GM18498 (cell line): ENCODE measurements around the gene RSRC2.
"Not testable (repeated sequence)": the region's sequence is repeated elsewhere in the genome, so short reads cannot be mapped to it uniquely, and the experiment has no call there.

Experiments used
- ATAC-seq: cut with Tn5 transposase; IDR thresholded peaks from one replicate; pipeline ENCODE4 v1.9.1; 2021; ENCODE audit warnings: mild to moderate bottlenecking, moderate library complexity; ENCODE audit not compliant: unreplicated experiment

The RSRC2 gene

DNA sequence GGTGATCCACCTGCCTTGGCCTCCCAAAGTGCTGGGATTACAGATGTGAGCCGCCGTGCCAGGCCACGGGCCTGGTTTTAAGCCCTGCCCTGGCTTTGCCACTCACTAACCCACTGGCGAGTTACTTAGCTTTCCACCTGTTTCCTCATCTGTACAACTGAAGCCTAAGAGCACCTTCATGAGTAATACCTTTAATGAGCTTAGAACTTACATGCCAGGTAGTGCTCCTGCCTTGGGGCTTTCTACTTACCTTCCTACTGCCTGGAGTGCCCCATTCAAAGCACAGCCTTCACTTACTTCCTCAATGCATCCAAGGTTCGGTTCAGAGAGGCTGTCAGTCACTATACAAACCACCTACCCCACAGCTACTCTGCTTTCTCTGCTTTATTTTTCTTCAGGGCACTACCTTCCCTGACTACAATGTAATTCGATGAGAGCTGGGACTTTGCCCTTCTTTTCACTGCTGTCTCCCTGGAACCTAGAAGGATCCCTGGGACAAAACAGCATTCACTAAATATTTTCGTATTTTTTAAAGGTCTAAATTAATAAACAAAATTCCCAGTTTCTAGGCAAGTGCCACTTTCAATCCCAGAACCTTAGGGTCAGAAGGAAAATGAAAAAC lies 39.8 kb downstream of the RSRC2 start:
- no peak for ATAC-seq

DNA sequence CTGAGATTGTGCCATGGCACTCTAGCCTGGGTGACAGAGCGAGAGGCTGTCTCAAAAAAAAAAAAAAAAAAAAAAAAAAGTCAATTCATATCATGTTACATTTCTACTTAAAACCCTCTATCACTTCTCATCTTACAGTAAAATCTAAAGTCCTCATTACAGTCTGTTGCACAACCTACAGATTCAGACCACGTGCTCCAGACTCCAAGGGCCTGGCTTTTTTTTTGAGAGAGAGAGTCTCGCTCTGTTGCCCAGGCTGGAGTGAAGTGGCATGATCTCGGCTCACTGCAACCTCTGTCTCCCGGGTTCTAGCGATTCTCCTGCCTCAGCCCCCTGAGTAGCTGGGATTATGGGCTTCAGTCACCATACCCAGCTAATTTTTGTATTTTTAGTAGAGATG lies 40.4 kb downstream of the RSRC2 start:
- ATAC-seq = not testable (repeated sequence)

DNA sequence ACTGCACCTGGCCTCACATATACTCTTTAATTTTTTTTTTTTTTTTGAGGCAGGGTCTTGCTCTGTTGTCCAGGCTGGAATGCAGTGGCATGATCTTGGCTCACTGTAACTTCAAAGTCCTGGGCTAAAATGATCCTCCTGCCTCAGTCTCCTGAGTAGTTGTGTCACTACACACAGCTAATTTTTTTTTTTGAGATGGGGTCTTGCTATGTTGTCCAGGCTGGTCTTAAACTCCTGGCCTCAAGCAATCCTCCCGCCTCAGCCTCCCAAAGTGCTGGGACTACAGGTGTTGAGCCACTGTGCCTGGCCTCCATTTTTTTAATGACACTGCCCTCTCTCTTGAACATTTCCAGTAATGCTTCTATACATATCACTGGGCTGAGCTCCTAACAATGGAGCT lies 42.4 kb downstream of the RSRC2 start:
- ATAC-seq = not testable (repeated sequence)

- no peak for ATAC-seq
These were observed 42.8 kb downstream of the RSRC2 start for GRCh38 chr12:122483969-122484368.

GRCh38 chr12:122481861-122482260 lies 44.9 kb downstream of the RSRC2 start:
- ATAC-seq = no peak

DNA sequence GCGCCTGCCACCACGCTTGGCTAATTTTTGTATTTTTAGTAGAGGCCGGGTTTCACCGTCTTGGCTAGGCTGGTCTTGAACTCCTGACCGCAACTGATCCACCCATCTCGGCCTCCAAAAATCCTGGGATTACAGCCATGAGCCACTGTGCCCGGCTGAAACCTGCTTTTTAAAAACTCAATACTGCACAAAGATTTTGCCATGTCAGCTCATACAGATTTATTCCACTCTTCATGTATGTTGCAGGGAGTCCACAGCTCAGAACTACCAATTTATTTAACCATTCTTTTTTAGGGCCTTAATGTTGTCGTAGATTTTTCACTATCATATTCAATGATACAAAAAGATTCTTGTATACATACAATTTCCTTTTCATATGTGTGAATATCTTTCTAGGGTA lies 46.0 kb downstream of the RSRC2 start:
- ATAC-seq = no peak

GRCh38 chr12:122474324-122474716 lies 52.4 kb downstream of the RSRC2 start:
- no peak for ATAC-seq

- no peak for ATAC-seq
These were observed 53.0 kb downstream of the RSRC2 start for GRCh38 chr12:122473543-122474323.

GRCh38 chr12:122471324-122472226 lies 55.2 kb downstream of the RSRC2 start:
- ATAC-seq = no peak

DNA sequence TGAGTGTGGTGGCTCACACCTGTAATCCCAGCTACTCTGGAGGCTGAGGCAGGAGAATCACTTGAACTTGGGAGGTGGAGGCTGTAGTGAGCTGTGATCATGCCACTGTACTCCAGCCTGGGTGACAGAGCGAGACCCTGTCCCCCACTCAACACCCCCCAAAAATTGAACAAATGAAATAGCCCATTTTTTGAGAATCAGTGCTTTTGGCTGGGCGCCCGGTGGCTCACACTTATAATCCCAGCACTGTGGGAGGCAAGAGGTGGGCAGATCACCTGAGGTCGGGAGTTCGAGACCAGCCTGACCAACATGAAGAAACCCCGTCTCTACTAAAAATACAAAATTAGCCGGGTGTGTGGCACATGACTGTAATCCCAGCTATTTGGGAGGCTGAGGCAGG lies 56.2 kb downstream of the RSRC2 start:
- ATAC-seq = not testable (repeated sequence)

- ATAC-seq = not testable (repeated sequence)
These were observed 56.9 kb downstream of the RSRC2 start for GRCh38 chr12:122469856-122470255.

GRCh38 chr12:122467983-122468382 lies 58.8 kb downstream of the RSRC2 start:
- no peak for ATAC-seq

DNA sequence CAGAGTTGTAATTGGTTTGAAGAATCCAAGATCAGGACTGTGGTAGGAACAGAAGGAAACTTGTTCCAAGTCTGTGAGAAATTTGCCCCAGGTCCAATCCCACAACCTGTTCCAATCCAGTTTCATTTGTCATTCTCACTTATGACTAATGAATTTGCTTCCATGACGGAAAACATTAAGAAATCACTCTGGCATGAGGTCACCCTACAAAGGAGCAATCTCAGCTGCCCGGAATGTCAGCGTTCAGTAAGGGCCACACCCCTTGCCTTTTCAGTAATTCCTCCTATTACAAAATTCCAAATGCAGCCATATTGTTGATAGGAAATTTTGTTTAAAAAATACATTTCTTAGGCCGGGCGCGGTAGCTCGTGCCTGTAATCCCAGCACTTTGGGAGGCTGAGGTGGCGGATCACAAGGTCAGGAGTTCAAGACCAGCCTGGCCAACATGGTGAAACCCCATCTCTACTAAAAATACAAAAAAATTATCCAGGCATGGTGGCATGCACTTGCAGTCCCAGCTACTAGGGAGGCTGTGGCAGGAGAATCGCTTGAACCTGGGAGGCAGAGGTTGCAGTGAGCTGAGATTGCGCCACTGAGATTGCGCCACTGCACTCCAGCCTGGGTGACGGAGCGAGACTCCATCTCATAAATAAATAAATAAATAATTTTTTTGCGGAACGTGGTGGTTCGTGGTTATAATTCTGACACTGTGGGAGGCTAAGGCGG lies 62.3 kb downstream of the RSRC2 start:
- not testable (repeated sequence) for ATAC-seq

DNA sequence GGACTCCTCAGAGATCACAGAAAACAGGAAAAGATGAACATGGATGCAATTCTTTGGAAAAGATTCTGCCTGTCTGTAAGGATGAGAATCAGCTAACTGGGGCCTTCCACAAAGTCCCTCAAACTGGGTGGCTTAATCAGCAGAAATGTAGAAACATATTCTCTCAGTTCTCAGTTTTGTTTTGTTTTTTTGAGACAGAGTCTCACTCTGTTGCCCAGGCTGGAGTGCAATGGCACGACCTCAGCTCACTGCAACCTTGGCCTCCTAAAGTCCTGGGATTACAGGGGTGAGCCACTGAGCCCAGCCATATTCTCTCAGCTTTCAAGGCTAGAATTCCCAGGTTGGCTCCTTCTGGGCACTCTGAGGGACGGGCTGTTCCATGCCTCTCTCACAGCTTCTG lies 66.1 kb downstream of the RSRC2 start:
- ATAC-seq = no peak

DNA sequence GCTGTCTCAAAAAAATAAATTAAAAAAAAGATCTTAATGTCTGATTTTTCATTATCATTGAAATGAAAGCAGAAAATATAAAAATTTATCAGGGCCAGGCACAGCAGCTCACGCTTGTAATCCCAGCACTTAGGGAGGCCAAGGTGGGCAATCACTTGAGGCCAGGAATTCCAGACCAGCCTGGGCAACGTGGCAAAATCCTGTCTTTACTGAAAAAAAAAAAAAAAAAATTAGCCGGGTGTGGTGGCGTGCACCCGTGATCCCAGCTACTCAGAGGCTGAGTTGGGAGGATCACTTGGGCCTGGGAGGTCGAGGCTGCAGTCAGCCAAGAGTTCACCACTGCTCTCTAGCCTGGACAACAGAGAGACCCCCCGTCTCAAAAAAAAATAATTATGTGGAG lies 66.7 kb downstream of the RSRC2 start:
- ATAC-seq = no peak

DNA sequence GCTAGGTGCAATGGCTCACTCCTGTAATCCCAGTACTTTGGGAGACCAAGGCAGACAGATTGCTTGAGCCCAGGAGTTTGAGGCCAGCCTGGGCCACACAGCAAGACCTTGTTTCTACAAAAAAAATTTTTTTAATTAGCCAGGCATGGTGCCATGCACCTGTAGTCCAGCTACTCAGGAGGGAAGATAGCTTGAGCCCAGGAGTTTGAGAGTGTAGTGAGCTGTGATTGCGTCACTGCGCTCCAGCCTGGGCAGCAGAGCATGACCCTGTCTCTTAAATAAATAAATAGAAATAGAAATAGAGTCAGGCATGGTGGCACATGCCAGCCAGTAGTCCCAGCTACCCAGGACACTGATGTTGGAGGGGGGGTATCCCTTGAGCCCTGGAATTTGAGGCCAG lies 67.5 kb downstream of the RSRC2 start:
- no peak for ATAC-seq

DNA sequence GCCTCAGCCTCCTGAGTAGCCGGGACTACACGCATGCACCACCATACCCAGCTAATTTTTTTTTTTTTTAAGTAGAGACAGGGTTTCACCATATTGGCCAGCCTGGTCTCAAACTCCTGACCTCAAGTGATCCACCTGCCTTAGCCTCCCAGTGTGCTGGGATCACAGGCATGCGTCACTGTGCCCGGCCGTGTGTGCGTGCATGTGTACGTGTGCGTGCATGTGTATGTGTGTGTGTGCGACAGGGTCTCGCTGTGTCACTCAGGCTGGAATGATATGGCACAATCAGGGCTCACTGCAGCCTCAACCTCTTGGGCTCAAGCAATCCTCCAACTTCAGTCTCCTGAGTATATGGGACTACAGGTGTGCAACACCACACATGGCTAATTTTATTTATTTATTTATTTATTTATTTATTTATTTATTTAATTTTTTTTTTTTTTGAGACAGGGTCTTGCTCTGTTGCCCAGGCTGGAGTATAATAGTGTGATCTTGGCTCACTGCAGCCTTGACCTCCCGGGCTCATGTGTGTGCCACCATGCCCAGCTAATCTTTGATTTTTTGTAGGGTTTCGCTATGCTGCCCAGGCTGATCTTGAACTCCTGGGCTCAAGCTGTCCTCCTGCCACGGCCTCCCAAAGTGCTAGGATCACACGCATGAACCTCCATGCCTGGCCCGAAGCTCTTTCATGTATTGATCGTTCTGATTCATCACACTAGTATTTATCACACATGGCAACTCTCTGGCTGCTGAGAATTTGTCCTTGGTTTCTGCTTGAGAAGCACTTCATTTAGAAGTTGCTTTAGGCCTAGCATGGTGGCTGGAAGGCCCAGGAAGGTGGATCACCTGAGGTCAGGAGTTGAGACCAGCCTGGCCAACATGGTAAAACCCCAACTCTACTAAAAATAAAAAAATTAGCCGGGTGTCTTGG lies 68.4 kb downstream of the RSRC2 start:
- no peak for ATAC-seq

GRCh38 chr12:122457627-122458026 lies 69.1 kb downstream of the RSRC2 start:
- ATAC-seq = no peak

- no peak for ATAC-seq
These were observed 72.0 kb downstream of the RSRC2 start for GRCh38 chr12:122454739-122455138.

DNA sequence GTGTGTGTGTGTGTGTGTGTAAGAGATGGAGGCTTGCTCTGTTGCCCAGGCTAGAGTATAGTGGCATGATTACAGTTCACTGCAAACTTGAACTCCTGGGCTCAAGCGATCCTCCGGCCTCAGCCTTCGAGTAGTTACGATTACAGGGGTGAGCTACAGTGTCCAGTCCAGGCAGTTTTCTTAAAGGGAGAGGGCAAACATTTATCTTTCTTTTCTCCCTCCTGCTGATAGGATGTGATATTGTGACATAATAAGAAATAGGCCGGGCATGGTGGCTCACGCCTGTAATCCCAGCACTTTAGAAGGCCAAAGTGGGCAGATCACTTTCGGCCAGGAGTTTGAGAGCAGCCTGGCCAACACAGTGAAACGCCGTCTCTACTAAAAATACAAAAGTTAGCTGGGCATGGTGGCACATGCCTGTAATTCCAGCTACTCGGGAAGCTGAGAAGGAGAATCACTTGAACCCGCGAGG lies 72.5 kb downstream of the RSRC2 start:
- no peak for ATAC-seq
